Measurements from ENCODE around the gene TAPT1.

DNA sequence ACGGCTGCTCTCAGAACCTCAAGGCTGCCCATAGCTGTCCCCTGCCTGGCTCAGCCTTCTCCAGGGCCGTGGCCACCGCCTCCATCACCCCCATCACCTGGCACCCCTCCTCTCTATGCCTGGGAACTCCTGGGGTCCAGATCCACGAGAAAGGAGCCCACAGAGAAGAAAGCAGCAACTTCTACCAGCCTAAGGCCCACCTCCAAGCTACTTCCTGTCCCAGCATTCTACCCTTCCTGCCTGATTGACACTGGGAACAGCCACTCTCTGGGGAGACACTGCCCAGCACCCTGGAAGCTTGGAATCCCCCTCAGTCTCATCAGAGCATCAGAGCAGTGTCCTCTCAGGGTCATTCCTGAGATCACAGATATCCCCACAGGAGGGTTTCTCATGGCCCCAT lies 105.6 kb downstream of the TAPT1 start:
- TF ChIP-seq TAF1 (IDR thresholded peaks at IDR 0.05; ENCODE audit: borderline replicate concordance, low read depth, low read length) (no peak), YY1 (IDR thresholded peaks at IDR 0.05; ENCODE audit: low read depth) (no peak), NRF1 (IDR thresholded peaks at IDR 0.05; ENCODE audit: low read depth, low read length) (no peak), RFX5 (IDR thresholded peaks at IDR 0.05; ENCODE audit: low read length) (no peak), POLR2AphosphoS5 (IDR thresholded peaks at IDR 0.05; ENCODE audit: low read depth, low read length) (no peak), TEAD4 (IDR thresholded peaks at IDR 0.05; ENCODE audit: borderline replicate concordance, insufficient read depth) (no peak), ELF1 (IDR thresholded peaks at IDR 0.05) (no peak)
- TF ChIP-seq, protein P1, sequence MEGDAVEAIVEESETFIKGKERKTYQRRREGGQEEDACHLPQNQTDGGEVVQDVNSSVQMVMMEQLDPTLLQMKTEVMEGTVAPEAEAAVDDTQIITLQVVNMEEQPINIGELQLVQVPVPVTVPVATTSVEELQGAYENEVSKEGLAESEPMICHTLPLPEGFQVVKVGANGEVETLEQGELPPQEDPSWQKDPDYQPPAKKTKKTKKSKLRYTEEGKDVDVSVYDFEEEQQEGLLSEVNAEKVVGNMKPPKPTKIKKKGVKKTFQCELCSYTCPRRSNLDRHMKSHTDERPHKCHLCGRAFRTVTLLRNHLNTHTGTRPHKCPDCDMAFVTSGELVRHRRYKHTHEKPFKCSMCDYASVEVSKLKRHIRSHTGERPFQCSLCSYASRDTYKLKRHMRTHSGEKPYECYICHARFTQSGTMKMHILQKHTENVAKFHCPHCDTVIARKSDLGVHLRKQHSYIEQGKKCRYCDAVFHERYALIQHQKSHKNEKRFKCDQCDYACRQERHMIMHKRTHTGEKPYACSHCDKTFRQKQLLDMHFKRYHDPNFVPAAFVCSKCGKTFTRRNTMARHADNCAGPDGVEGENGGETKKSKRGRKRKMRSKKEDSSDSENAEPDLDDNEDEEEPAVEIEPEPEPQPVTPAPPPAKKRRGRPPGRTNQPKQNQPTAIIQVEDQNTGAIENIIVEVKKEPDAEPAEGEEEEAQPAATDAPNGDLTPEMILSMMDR (IDR thresholded peaks at IDR 0.05): no peak
- TF ChIP-seq, protein P2, sequence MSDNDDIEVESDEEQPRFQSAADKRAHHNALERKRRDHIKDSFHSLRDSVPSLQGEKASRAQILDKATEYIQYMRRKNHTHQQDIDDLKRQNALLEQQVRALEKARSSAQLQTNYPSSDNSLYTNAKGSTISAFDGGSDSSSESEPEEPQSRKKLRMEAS (IDR thresholded peaks at IDR 0.05; ENCODE audit: low read depth): no peak
